ENCODE data around the gene PRSS57. TPM values are rescaled to one million over a fixed set of nuclear protein-coding genes. Genes with fewer than 3 reads are reported as not detected.

The PRSS57 gene
- total RNA-seq, 2 donors from 2014 or later, result 1.7 TPM; not detected in 1

DNA sequence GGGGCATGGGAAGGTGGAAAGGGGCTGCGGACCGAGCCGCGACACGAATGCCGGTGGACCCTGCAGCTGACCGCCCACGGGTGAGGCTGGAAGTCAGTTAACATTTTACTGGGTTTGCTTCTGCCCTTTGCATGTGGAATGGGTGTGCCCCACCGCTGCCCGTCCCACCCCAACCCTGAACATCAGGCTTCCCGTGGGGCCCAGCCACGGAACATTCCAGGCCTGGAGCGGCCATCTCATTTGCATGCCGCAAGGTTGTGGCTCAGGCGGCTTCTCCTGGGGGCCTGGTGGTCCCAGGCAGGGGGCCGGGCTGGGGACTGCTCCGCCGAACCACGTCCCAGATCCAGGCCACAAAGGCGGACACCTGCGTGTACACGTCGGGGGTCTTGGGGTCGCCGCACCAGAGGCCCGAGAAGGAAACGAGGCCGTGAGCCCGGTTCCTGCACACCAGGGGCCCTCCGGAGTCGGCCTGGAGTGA is 9.8 kb downstream of the PRSS57 start:
- TF ChIP-seq POLR2A (IDR thresholded peaks at IDR 0.05) (no peak), POLR2AphosphoS5 (IDR thresholded peaks at IDR 0.05) (no peak)
- TF ChIP-seq, protein P1, sequence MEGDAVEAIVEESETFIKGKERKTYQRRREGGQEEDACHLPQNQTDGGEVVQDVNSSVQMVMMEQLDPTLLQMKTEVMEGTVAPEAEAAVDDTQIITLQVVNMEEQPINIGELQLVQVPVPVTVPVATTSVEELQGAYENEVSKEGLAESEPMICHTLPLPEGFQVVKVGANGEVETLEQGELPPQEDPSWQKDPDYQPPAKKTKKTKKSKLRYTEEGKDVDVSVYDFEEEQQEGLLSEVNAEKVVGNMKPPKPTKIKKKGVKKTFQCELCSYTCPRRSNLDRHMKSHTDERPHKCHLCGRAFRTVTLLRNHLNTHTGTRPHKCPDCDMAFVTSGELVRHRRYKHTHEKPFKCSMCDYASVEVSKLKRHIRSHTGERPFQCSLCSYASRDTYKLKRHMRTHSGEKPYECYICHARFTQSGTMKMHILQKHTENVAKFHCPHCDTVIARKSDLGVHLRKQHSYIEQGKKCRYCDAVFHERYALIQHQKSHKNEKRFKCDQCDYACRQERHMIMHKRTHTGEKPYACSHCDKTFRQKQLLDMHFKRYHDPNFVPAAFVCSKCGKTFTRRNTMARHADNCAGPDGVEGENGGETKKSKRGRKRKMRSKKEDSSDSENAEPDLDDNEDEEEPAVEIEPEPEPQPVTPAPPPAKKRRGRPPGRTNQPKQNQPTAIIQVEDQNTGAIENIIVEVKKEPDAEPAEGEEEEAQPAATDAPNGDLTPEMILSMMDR (IDR thresholded peaks at IDR 0.05), result no peak
- H3K4me1 ChIP-seq (replicated peaks), result no peaks in the 10 kb centered on the region
- 77% methylated on average over 31 of the region's 31 CpGs for WGBS
- H3K27me3 ChIP-seq (replicated peaks; ENCODE audit: insufficient read depth), result no peaks in the 10 kb centered on the region
- no peaks in the 10 kb centered on the region for H3K9me3 ChIP-seq
- no peak overlapping the region for H3K27ac ChIP-seq
- no peak for DNase-seq (ENCODE audit: low spot score)
- intact Hi-C loops (cut with DNase I), result no loop called here
- H3K36me3 ChIP-seq, result no peaks in the 10 kb centered on the region
- no peak overlapping the region for H3K4me3 ChIP-seq

DNA sequence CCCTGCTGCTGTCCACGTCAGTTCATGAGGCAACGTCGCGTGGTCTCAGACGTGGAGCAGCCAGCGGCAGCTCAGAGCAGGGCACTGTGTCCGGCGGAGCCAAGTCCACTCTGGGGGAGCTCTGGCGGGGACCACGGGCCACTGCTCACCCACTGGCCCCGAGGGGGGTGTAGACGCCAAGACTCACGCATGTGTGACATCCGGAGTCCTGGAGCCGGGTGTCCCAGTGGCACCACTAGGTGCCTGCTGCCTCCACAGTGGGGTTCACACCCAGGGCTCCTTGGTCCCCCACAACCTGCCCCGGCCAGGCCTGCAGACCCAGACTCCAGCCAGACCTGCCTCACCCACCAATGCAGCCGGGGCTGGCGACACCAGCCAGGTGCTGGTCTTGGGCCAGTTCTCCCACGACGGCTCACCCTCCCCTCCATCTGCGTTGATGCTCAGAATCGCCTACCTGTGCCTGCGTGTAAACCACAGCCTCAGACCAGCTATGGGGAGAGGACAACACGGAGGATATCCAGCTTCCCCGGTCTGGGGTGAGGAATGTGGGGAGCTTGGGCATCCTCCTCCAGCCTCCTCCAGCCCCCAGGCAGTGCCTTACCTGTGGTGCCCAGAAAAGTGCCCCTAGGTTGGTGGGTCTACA is 12.5 kb downstream of the PRSS57 start:
- intact Hi-C loops (cut with DNase I), result no loop called here
- no peak overlapping the region for H3K4me3 ChIP-seq
- no peak overlapping the region for H3K27ac ChIP-seq
- H3K27me3 ChIP-seq (replicated peaks; ENCODE audit: insufficient read depth), result no peaks in the 10 kb centered on the region
- no peaks in the 10 kb centered on the region for H3K36me3 ChIP-seq
- 71% methylated on average over 22 of the region's 25 CpGs for WGBS
- DNase-seq (ENCODE audit: low spot score), result no peak
- no peak for TF ChIP-seq POLR2A (IDR thresholded peaks at IDR 0.05)
- TF ChIP-seq POLR2AphosphoS5 (IDR thresholded peaks at IDR 0.05), result no peak
- TF ChIP-seq, protein P1 (IDR thresholded peaks at IDR 0.05), result no peak
- peaks cover 9% of the 10 kb centered on the region for H3K4me1 ChIP-seq (replicated peaks)
- H3K9me3 ChIP-seq, result no peaks in the 10 kb centered on the region

DNA sequence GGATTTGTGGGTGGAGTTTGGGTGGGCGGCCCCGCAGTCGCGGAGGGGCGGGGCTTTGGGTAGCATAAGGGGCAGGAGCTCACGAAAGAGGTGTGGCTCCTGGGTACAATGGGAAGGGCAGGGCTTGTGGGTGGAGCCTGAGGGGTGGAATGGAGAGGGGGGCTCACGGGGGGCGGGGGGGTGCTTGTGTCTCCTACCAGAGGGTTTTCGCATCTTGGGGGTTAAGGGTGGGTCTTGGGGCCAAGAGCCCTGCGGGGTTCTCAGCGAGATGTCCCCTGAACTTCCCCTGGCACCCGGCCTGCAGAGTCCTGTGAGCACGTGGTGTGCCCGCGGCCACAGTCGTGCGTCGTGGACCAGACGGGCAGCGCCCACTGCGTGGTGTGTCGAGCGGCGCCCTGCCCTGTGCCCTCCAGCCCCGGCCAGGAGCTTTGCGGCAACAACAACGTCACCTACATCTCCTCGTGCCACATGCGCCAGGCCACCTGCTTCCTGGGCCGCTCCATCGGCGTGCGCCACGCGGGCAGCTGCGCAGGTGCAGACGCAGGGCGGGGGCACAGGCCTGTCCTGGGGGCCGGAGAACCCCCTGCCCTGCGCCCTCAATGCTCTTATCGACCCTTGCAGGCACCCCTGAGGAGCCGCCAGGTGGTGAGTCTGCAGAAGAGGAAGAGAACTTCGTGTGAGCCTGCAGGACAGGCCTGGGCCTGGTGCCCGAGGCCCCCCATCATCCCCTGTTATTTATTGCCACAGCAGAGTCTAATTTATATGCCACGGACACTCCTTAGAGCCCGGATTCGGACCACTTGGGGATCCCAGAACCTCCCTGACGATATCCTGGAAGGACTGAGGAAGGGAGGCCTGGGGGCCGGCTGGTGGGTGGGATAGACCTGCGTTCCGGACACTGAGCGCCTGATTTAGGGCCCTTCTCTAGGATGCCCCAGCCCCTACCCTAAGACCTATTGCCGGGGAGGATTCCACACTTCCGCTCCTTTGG is 13.9 kb downstream of the PRSS57 start:
- WGBS, result 66% methylated on average over 54 of the region's 54 CpGs
- DNase-seq (ENCODE audit: low spot score), result peak; percentile 91
- no peaks in the 10 kb centered on the region for H3K36me3 ChIP-seq
- peak overlapping the region; percentile 67 to 98 for H3K27ac ChIP-seq
- intact Hi-C loops (cut with DNase I), result no loop called here
- TF ChIP-seq POLR2AphosphoS5 (IDR thresholded peaks at IDR 0.05), result no peak
- no peak for TF ChIP-seq POLR2A (IDR thresholded peaks at IDR 0.05)
- no peaks in the 10 kb centered on the region for H3K27me3 ChIP-seq (replicated peaks; ENCODE audit: insufficient read depth)
- H3K9me3 ChIP-seq, result no peaks in the 10 kb centered on the region
- H3K4me1 ChIP-seq (replicated peaks), result peaks cover 11% of the 10 kb centered on the region
- peak overlapping the region; percentile 96 for H3K4me3 ChIP-seq

DNA sequence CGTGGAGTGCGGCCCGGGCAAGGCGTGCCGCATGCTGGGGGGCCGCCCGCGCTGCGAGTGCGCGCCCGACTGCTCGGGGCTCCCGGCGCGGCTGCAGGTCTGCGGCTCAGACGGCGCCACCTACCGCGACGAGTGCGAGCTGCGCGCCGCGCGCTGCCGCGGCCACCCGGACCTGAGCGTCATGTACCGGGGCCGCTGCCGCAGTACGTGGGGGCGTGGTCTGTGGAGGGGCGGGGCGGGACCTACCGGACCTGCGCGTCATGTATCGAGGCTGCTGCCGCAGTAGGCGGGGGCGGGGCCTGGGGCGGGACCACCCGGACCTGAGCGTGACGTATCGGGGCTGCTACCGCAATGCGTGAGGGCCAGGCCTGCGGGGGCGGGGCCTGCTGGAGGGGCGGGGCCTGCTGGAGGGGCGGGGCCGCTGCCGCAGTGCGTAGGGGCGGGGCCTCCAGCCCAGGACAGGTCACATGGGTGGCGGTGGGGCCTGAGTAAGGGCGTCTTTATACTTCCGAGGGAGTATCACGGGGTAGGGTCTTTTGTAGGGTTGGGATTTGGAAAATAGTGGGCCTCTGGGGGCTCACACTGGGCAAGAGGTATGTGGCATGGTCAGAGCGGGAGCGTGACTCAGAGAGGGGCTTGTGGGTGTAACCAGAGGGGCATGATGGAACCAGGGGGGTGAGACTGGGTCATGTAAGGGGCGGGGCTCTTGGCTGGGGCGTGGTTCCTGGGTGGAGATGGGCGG is 14.8 kb downstream of the PRSS57 start:
- 2% methylated on average over 43 of the region's 70 CpGs for WGBS
- peak; percentile 100 for DNase-seq (ENCODE audit: low spot score)
- intact Hi-C loops (cut with DNase I), result no loop called here
- Histone ChIP-seq H3K9me3 (no peaks in the 10 kb centered on the region), H3K4me3 (peak overlapping the region; percentile 96), H3K4me1 (replicated peaks) (peaks cover 11% of the 10 kb centered on the region), H3K36me3 (no peaks in the 10 kb centered on the region), H3K27me3 (replicated peaks; ENCODE audit: insufficient read depth) (no peaks in the 10 kb centered on the region), H3K27ac (peak overlapping the region; percentile 90 to 98)
- TF ChIP-seq, protein P1 (IDR thresholded peaks at IDR 0.05), result peak; percentile 31 to 86 (median 56)
- TF ChIP-seq POLR2AphosphoS5 (IDR thresholded peaks at IDR 0.05) (peak; percentile 77), POLR2A (IDR thresholded peaks at IDR 0.05) (peak; percentile 93)
